Measurements from ENCODE around the gene RNASET2. TPM values are rescaled to one million over a fixed set of nuclear protein-coding genes. Genes with fewer than 3 reads are reported as not detected.

Gene RNASET2
- total and polyA plus RNA-seq, 2 of the 13 experiments (the other 11 are each of a cell fraction or from before 2014, with no cell fraction given) = 44.6 to 597 TPM

DNA sequence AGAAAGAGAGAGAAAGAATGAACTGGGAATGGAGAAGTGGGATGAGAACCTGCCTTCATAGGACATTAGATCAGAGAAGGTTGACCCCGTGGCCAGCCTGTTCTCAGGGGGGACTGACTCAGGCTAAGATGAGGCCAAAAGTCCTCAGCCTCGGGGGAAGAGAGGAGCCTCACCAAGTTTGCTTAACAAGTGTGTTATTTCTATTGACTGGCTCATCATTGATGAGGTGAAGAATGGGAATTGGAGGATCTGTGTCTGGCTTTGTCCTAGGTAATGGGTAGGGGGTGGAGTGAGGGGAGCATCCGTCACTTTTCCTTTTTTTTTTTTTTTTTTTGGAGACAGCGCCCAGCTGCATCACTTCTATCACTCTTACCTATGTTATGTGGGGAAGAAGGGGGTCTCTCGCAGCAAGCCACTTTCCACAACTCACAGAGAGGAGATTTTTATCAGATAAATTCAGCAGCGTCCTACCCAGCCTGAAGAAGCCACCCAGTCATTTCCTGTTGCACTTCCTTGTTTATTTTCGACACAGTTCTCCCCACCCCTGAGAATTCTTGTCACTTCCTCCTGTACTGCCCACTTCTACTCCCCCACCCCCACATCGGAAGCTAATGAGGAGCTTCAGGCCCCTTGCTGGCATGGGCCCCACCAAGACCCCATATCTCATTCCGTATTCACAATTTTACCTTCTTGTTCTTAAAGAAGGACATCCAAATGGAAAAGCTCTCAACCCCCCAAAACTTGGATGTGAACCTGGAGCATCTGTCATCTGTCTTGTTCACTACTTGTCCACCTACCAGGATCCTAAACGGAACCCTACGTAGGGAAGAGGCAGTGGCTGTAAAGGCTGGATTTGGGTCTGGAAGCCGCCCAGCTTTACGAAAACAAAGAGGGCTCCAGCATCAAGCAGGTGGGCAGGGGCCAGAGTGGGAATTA, 2.8 kb upstream of the RNASET2 start (continued):
- TF ChIP-seq ETV6 (CRISPR knock-in tag; conservative IDR thresholded peaks at IDR 0.05) (0 out of 2 replicates have a peak, but pooled peaks have one; percentile 24), MIER2 (CRISPR knock-in tag; IDR thresholded peaks at IDR 0.05) (0 out of 2 replicates have a peak, but pooled peaks have one; percentile 30), AFF4 (CRISPR knock-in tag; IDR thresholded peaks at IDR 0.05) (no peak), E2F1 (CRISPR knock-in tag; IDR thresholded peaks at IDR 0.05) (no peak), KLF9 (CRISPR knock-in tag; IDR thresholded peaks at IDR 0.05; ENCODE audit: low read depth) (0 out of 2 replicates have a peak, but pooled peaks have one; percentile 40), ZNF552 (CRISPR knock-in tag; IDR thresholded peaks at IDR 0.05; ENCODE audit: borderline replicate concordance) (no peak), CBX5 (CRISPR knock-in tag; IDR thresholded peaks at IDR 0.05; ENCODE audit: borderline replicate concordance) (no peak), ZNF333 (CRISPR knock-in tag; IDR thresholded peaks at IDR 0.05; ENCODE audit: borderline replicate concordance) (no peak), ZNF292 (CRISPR knock-in tag; IDR thresholded peaks at IDR 0.05; ENCODE audit: borderline replicate concordance, low read depth) (no peak), HMGXB3 (CRISPR knock-in tag; IDR thresholded peaks at IDR 0.05; ENCODE audit: borderline replicate concordance) (peak; percentile 55; the same call in 1 of the 2 replicates)
- TF ChIP-seq, protein P1, sequence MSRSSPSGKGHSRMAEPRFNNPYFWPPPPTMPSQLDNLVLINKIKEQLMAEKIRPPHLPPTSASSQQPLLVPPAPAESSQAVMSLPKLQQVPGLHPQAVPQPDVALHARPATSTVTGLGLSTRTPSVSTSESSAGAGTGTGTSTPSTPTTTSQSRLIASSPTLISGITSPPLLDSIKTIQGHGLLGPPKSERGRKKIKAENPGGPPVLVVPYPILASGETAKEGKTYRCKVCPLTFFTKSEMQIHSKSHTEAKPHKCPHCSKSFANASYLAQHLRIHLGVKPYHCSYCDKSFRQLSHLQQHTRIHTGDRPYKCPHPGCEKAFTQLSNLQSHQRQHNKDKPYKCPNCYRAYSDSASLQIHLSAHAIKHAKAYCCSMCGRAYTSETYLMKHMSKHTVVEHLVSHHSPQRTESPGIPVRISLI (CRISPR knock-in tag; IDR thresholded peaks at IDR 0.05; ENCODE audit: borderline replicate concordance) = 0 out of 2 replicates have a peak, but pooled peaks have one; percentile 34

Measured in HepG2 (cell line).